Loucy (cell line): ENCODE measurements around the gene KCNN2.

Experiments used
- H2AFZ ChIP-seq: fragments of 200-600 bp; sonication (generic); 2 replicates; pipeline ENCODE4 v1.6.0; 2016; ENCODE audit warnings: antibody characterized with exemption, mild to moderate bottlenecking, low read length, moderate library complexity
- H3F3A ChIP-seq: fragments of 200-600 bp; 2 replicates; pipeline ENCODE4 v1.6.0; 2016; ENCODE audit warnings: antibody characterized with exemption, low read depth, mild to moderate bottlenecking
- H3K27me3 ChIP-seq: fragments of 200-600 bp; sonication (generic); 2 replicates; pipeline ENCODE4 v1.6.1; 2014; ENCODE audit warnings: low read length, mild to moderate bottlenecking; ENCODE audit not compliant: insufficient read depth, poor library complexity, severe bottlenecking
- H3K36me3 ChIP-seq: fragments of 200-600 bp; sonication (generic); 2 replicates; pipeline ENCODE4 v1.6.1; 2016; ENCODE audit warnings: low read length; ENCODE audit not compliant: insufficient read depth
- H3K4me1 ChIP-seq: fragments of 200-600 bp; sonication (generic); 2 replicates; pipeline ENCODE4 v1.5.1; 2014; ENCODE audit warnings: low read length, mild to moderate bottlenecking; ENCODE audit not compliant: insufficient read depth, poor library complexity, severe bottlenecking
- H3K4me2 ChIP-seq: fragments of 200-600 bp; sonication (generic); 2 replicates; pipeline ENCODE4 v1.6.0; 2014; ENCODE audit warnings: antibody characterized with exemption, low read length, low read depth, mild to moderate bottlenecking; ENCODE audit not compliant: poor library complexity, severe bottlenecking
- H3K4me3 ChIP-seq: fragments of 200-600 bp; sonication (generic); 2 replicates; pipeline ENCODE4 v1.5.1; 2014; ENCODE audit warnings: low read length, mild to moderate bottlenecking, mixed read lengths; ENCODE audit not compliant: poor library complexity, severe bottlenecking
- H3K79me2 ChIP-seq: fragments of 200-600 bp; sonication (generic); 2 replicates; pipeline ENCODE4 v1.6.1; 2014; ENCODE audit warnings: low read length; ENCODE audit not compliant: insufficient read depth
- H3K9ac ChIP-seq: fragments of 200-600 bp; sonication (generic); 2 replicates; pipeline ENCODE4 v1.6.0; 2014; ENCODE audit warnings: mild to moderate bottlenecking, low read depth, low read length, moderate library complexity; ENCODE audit not compliant: poor library complexity, severe bottlenecking
- H3K9me2 ChIP-seq: fragments of 200-600 bp; sonication (generic); replicated peaks from 2 replicates; pipeline ENCODE4 v1.6.1; 2016; ENCODE audit warnings: low read depth, low read length, mixed read lengths
- H3K9me3 ChIP-seq: fragments of 200-600 bp; sonication (generic); 2 replicates; pipeline ENCODE4 v1.6.1; 2014; ENCODE audit warnings: mild to moderate bottlenecking, antibody characterized with exemption, low read length, low read depth; ENCODE audit not compliant: insufficient read depth
- H4K20me1 ChIP-seq: fragments of 200-600 bp; sonication (generic); 2 replicates; pipeline ENCODE4 v1.6.0; 2014; ENCODE audit warnings: antibody characterized with exemption, low read length, mild to moderate bottlenecking; ENCODE audit not compliant: insufficient read depth, poor library complexity, severe bottlenecking
- CTCF ChIP-seq: fragments of 200-600 bp; sonication (generic); conservative IDR thresholded peaks from 2 replicates; pipeline ENCODE4 v1.5.1; 2014; ENCODE audit warnings: mild to moderate bottlenecking, antibody characterized with exemption, low read length
- EZH2phosphoT487 ChIP-seq: fragments of 200-600 bp; IDR thresholded peaks from 2 replicates; pipeline ENCODE4 v1.6.1; 2018; ENCODE audit warnings: antibody characterized with exemption, mild to moderate bottlenecking, moderate library complexity, borderline replicate concordance

The KCNN2 gene

DNA sequence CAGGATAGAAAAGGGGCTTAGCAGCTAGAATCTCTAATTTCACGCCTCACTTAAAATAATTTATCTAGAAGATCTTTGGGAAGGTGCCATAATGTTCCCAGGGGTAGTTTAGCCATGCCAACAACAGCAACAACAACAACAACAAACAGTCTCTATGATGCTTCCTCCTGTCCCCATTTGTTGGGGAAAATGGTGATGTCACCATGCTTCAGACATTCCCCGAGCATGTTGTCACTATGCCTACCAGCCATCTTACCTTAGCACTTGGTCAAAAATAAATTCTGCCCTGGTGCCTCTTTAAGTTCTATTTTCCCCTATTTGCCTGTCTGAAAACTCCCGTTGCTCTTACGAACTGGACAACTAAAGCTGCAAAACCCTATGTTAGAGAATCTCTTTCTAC lies 76.6 kb downstream of the KCNN2 start:
- no peak for TF ChIP-seq CTCF
- TF ChIP-seq EZH2phosphoT487, result no peak
- Histone ChIP-seq H3K9ac (no peak overlapping the region), H3K79me2 (no peaks in the 10 kb centered on the region), H3K9me3 (no peaks in the 10 kb centered on the region), H3K4me2 (no peak overlapping the region), H3K27me3 (no peaks in the 10 kb centered on the region), H2AFZ (no peak overlapping the region), H4K20me1 (no peaks in the 10 kb centered on the region), H3K36me3 (no peaks in the 10 kb centered on the region), H3K4me3 (no peak overlapping the region), H3K4me1 (no peaks in the 10 kb centered on the region), H3K9me2 (no peaks in the 10 kb centered on the region), H3F3A (no peaks in the 10 kb centered on the region)

GRCh38 chr5:114447084-114447773 lies 85.4 kb downstream of the KCNN2 start:
- Histone ChIP-seq H2AFZ (no peak overlapping the region), H3F3A (no peaks in the 10 kb centered on the region), H3K9ac (no peak overlapping the region), H3K27me3 (no peaks in the 10 kb centered on the region), H3K36me3 (no peaks in the 10 kb centered on the region), H3K4me1 (no peaks in the 10 kb centered on the region), H4K20me1 (no peaks in the 10 kb centered on the region), H3K79me2 (no peaks in the 10 kb centered on the region), H3K9me2 (no peaks in the 10 kb centered on the region), H3K4me3 (no peak overlapping the region), H3K4me2 (no peak overlapping the region), H3K9me3 (no peaks in the 10 kb centered on the region)
- TF ChIP-seq CTCF (peak; percentile 32), EZH2phosphoT487 (no peak)

- no peaks in the 10 kb centered on the region for H3K36me3 ChIP-seq
- H3K9me3 ChIP-seq, result no peaks in the 10 kb centered on the region
- H3K4me2 ChIP-seq, result no peak overlapping the region
Measured at GRCh38 chr5:114448481-114448880, 86.6 kb downstream of the KCNN2 start.

More at GRCh38 chr5:114448481-114448880, 86.6 kb downstream of the KCNN2 start:
- no peak overlapping the region for H3K4me3 ChIP-seq
- no peaks in the 10 kb centered on the region for H3K79me2 ChIP-seq
- H3K4me1 ChIP-seq, result no peaks in the 10 kb centered on the region
- no peaks in the 10 kb centered on the region for H3K27me3 ChIP-seq
- H3K9ac ChIP-seq, result no peak overlapping the region
- no peaks in the 10 kb centered on the region for H4K20me1 ChIP-seq
- no peak overlapping the region for H2AFZ ChIP-seq
- no peaks in the 10 kb centered on the region for H3K9me2 ChIP-seq
- no peaks in the 10 kb centered on the region for H3F3A ChIP-seq
- no peak for TF ChIP-seq CTCF
- TF ChIP-seq EZH2phosphoT487, result no peak
